ENCODE results near the gene PIEZO2.

Gene PIEZO2

GRCh38 chr18:10739152-10739551 is 410.2 kb downstream of the PIEZO2 start:
- Histone ChIP-seq H3F3A (ENCODE audit: low read depth) (no peaks in the 10 kb centered on the region), H3K4me2 (ENCODE audit: low read depth, low read length, poor library complexity, severe bottlenecking) (no peak overlapping the region), H3K9me2 (replicated peaks; ENCODE audit: low read depth, low read length) (no peaks in the 10 kb centered on the region), H3K9ac (ENCODE audit: low read depth, low read length, poor library complexity, severe bottlenecking) (no peak overlapping the region), H3K4me3 (ENCODE audit: low read length, poor library complexity, severe bottlenecking) (no peak overlapping the region), H3K4me1 (ENCODE audit: insufficient read depth, low read length, poor library complexity, severe bottlenecking) (no peaks in the 10 kb centered on the region), H4K20me1 (ENCODE audit: insufficient read depth, low read length, poor library complexity, severe bottlenecking) (no peaks in the 10 kb centered on the region), H3K36me3 (ENCODE audit: insufficient read depth, low read length) (no peaks in the 10 kb centered on the region), H3K27me3 (ENCODE audit: insufficient read depth, low read length, poor library complexity, severe bottlenecking) (no peaks in the 10 kb centered on the region), H3K9me3 (ENCODE audit: insufficient read depth, low read depth, low read length) (no peaks in the 10 kb centered on the region), H3K79me2 (ENCODE audit: insufficient read depth, low read length) (no peaks in the 10 kb centered on the region), H2AFZ (ENCODE audit: low read length) (no peak overlapping the region)
- TF ChIP-seq, protein P1, sequence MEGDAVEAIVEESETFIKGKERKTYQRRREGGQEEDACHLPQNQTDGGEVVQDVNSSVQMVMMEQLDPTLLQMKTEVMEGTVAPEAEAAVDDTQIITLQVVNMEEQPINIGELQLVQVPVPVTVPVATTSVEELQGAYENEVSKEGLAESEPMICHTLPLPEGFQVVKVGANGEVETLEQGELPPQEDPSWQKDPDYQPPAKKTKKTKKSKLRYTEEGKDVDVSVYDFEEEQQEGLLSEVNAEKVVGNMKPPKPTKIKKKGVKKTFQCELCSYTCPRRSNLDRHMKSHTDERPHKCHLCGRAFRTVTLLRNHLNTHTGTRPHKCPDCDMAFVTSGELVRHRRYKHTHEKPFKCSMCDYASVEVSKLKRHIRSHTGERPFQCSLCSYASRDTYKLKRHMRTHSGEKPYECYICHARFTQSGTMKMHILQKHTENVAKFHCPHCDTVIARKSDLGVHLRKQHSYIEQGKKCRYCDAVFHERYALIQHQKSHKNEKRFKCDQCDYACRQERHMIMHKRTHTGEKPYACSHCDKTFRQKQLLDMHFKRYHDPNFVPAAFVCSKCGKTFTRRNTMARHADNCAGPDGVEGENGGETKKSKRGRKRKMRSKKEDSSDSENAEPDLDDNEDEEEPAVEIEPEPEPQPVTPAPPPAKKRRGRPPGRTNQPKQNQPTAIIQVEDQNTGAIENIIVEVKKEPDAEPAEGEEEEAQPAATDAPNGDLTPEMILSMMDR (conservative IDR thresholded peaks at IDR 0.05; ENCODE audit: low read length), result no peak
- TF ChIP-seq EZH2phosphoT487 (IDR thresholded peaks at IDR 0.05; ENCODE audit: borderline replicate concordance), result no peak

- no peak for TF ChIP-seq EZH2phosphoT487 (IDR thresholded peaks at IDR 0.05; ENCODE audit: borderline replicate concordance)
- H3K9ac ChIP-seq (ENCODE audit: low read depth, low read length, poor library complexity, severe bottlenecking), result no peak overlapping the region
- no peaks in the 10 kb centered on the region for H3K4me1 ChIP-seq (ENCODE audit: insufficient read depth, low read length, poor library complexity, severe bottlenecking)
- H2AFZ ChIP-seq (ENCODE audit: low read length), result no peak overlapping the region
- H3K36me3 ChIP-seq (ENCODE audit: insufficient read depth, low read length), result no peaks in the 10 kb centered on the region
- no peaks in the 10 kb centered on the region for H3K79me2 ChIP-seq (ENCODE audit: insufficient read depth, low read length)
- no peaks in the 10 kb centered on the region for H3K9me2 ChIP-seq (replicated peaks; ENCODE audit: low read depth, low read length)
- H3K4me3 ChIP-seq (ENCODE audit: low read length, poor library complexity, severe bottlenecking), result no peak overlapping the region
- no peaks in the 10 kb centered on the region for H3F3A ChIP-seq (ENCODE audit: low read depth)
- no peaks in the 10 kb centered on the region for H3K9me3 ChIP-seq (ENCODE audit: insufficient read depth, low read depth, low read length)
- H3K4me2 ChIP-seq (ENCODE audit: low read depth, low read length, poor library complexity, severe bottlenecking), result no peak overlapping the region
- H3K27me3 ChIP-seq (ENCODE audit: insufficient read depth, low read length, poor library complexity, severe bottlenecking), result no peaks in the 10 kb centered on the region
- no peaks in the 10 kb centered on the region for H4K20me1 ChIP-seq (ENCODE audit: insufficient read depth, low read length, poor library complexity, severe bottlenecking)
Observed at GRCh38 chr18:10736984-10737383, 412.4 kb downstream of the PIEZO2 start.

DNA sequence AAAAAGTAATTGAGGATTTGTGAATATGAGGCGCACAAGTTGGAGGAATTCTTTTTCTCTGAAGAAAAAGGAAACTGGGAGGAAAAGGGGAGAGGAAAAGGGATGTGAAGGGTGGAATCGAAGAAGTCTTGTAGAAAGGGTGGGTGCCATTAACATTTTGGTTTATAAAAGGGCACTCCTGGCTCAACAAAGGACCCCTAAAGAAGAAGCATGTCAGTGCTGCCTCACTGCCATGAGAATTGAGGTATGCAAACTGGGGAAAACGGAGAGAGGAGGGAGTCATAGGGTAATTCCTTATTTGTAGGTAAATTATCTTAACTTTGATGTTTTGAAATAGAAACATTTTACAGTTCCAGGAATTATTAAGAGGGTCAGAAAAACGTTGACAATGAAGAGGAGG is 416.4 kb downstream of the PIEZO2 start:
- H3K9me2 ChIP-seq (replicated peaks; ENCODE audit: low read depth, low read length), result no peaks in the 10 kb centered on the region
- no peaks in the 10 kb centered on the region for H3K79me2 ChIP-seq (ENCODE audit: insufficient read depth, low read length)
- H3K9me3 ChIP-seq (ENCODE audit: insufficient read depth, low read depth, low read length), result no peaks in the 10 kb centered on the region
- no peaks in the 10 kb centered on the region for H4K20me1 ChIP-seq (ENCODE audit: insufficient read depth, low read length, poor library complexity, severe bottlenecking)
- H3K9ac ChIP-seq (ENCODE audit: low read depth, low read length, poor library complexity, severe bottlenecking), result no peak overlapping the region
- no peaks in the 10 kb centered on the region for H3K27me3 ChIP-seq (ENCODE audit: insufficient read depth, low read length, poor library complexity, severe bottlenecking)
- no peak overlapping the region for H3K4me2 ChIP-seq (ENCODE audit: low read depth, low read length, poor library complexity, severe bottlenecking)
- TF ChIP-seq, protein P1 (conservative IDR thresholded peaks at IDR 0.05; ENCODE audit: low read length), result no peak
- no peak for TF ChIP-seq EZH2phosphoT487 (IDR thresholded peaks at IDR 0.05; ENCODE audit: borderline replicate concordance)
- H3F3A ChIP-seq (ENCODE audit: low read depth), result no peaks in the 10 kb centered on the region
- no peaks in the 10 kb centered on the region for H3K4me1 ChIP-seq (ENCODE audit: insufficient read depth, low read length, poor library complexity, severe bottlenecking)
- no peak overlapping the region for H2AFZ ChIP-seq (ENCODE audit: low read length)
- no peaks in the 10 kb centered on the region for H3K36me3 ChIP-seq (ENCODE audit: insufficient read depth, low read length)
- no peak overlapping the region for H3K4me3 ChIP-seq (ENCODE audit: low read length, poor library complexity, severe bottlenecking)

DNA sequence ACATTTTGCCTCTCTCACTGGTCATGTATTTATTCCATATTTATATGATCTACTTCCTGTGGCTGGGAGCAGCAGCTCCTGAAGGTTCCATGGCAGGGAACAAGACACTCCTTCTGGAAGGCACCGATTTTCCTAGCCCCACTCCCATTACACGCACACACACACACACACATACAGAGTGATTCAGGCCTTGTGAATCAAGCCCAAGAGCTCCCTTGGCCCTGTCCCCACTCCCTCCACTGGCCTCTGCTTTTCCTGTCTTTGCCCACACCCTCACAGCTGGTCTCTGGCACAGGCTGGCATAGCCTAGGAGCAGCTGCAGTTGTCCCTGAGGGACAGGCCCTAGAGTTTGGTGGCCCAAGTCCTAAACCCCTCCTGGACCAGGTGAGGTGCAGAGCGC is 421.9 kb downstream of the PIEZO2 start:
- Histone ChIP-seq H3K36me3 (ENCODE audit: insufficient read depth, low read length) (no peaks in the 10 kb centered on the region), H3K9ac (ENCODE audit: low read depth, low read length, poor library complexity, severe bottlenecking) (no peak overlapping the region), H3K4me2 (ENCODE audit: low read depth, low read length, poor library complexity, severe bottlenecking) (no peak overlapping the region), H4K20me1 (ENCODE audit: insufficient read depth, low read length, poor library complexity, severe bottlenecking) (no peaks in the 10 kb centered on the region), H3K27me3 (ENCODE audit: insufficient read depth, low read length, poor library complexity, severe bottlenecking) (no peaks in the 10 kb centered on the region), H3K4me3 (ENCODE audit: low read length, poor library complexity, severe bottlenecking) (no peak overlapping the region), H3K9me3 (ENCODE audit: insufficient read depth, low read depth, low read length) (no peaks in the 10 kb centered on the region), H3K4me1 (ENCODE audit: insufficient read depth, low read length, poor library complexity, severe bottlenecking) (no peaks in the 10 kb centered on the region), H2AFZ (ENCODE audit: low read length) (no peak overlapping the region), H3K79me2 (ENCODE audit: insufficient read depth, low read length) (no peaks in the 10 kb centered on the region), H3F3A (ENCODE audit: low read depth) (no peaks in the 10 kb centered on the region), H3K9me2 (replicated peaks; ENCODE audit: low read depth, low read length) (no peaks in the 10 kb centered on the region)
- TF ChIP-seq EZH2phosphoT487 (IDR thresholded peaks at IDR 0.05; ENCODE audit: borderline replicate concordance), result no peak
- TF ChIP-seq, protein P1 (conservative IDR thresholded peaks at IDR 0.05; ENCODE audit: low read length), result no peak
